Esophagus muscularis mucosa (tissue), 3 donors: Measurements from ENCODE around the gene CCDC74A.
"Not testable (repeated sequence)": the region's sequence is repeated elsewhere in the genome, so short reads cannot be mapped to it uniquely, and the experiment has no call there.

ENCODE experiments used
- CTCF ChIP-seq, 3 experiments: fragments of 200-600 bp in 2 of 3; fragments of 450-650 bp in 1 of 3; sonication (generic) in 2 of 3; IDR thresholded peaks; one replicate each; pipeline ENCODE4 v1.5.1; 2017 to 2019; ENCODE audit warnings: antibody characterized with exemption in 3 of 3, mild to moderate bottlenecking in 2 of 3, moderate library complexity in 1 of 3
- POLR2A ChIP-seq: fragments of 450-650 bp; IDR thresholded peaks from one replicate; pipeline ENCODE4 v1.6.1; 2017; ENCODE audit warnings: antibody characterized with exemption, moderate library complexity, mild to moderate bottlenecking, low read depth
- POLR2AphosphoS5 ChIP-seq, 2 donors: sonication (generic); formaldehyde crosslinking; IDR thresholded peaks; one replicate each; pipeline ENCODE4 v1.6.1; 2017; ENCODE audit warnings: antibody characterized with exemption in 2 of 2

- TF ChIP-seq POLR2A; CTCF (IDR thresholded peaks at IDR 0.05); POLR2AphosphoS5 (IDR thresholded peaks at IDR 0.05): not testable (repeated sequence)
Observed at GRCh38 chr2:131528981-131529863, 1.5 kb downstream of the CCDC74A start.
